Mucosa of descending colon (tissue), 3 donors: Measurements from ENCODE around the gene OR1I1. TPM values are rescaled to one million over a fixed set of nuclear protein-coding genes. Genes with fewer than 3 reads are reported as not detected.

Source experiments
- ATAC-seq: fragments of 200-7000 bp; cut with Tn5 transposase; one replicate; pipeline ENCODE4 v1.9.1; 2020; ENCODE audit warnings: mild to moderate bottlenecking, moderate library complexity
- DNase-seq, 3 donors: peaks; one replicate each; pipeline ENCODE4 v3.0.0-alpha.2; 2020
- H3K36me3 ChIP-seq: fragments of 200-600 bp; one replicate; pipeline ENCODE4 v1.8.0; 2021; ENCODE audit warnings: low read depth, mild to moderate bottlenecking
- H3K4me1 ChIP-seq: fragments of 200-600 bp; one replicate; pipeline ENCODE4 v1.8.0; 2021; ENCODE audit warnings: low read depth, mild to moderate bottlenecking
- H3K4me3 ChIP-seq: fragments of 200-600 bp; one replicate; pipeline ENCODE4 v1.8.0; 2021; ENCODE audit warnings: mild to moderate bottlenecking
- H3K9me3 ChIP-seq: fragments of 200-600 bp; one replicate; pipeline ENCODE4 v1.8.0; 2021; ENCODE audit warnings: mild to moderate bottlenecking
- CTCF ChIP-seq: fragments of 200-600 bp; IDR thresholded peaks from one replicate; pipeline ENCODE4 v1.8.0; 2022; ENCODE audit warnings: antibody characterized with exemption, mild to moderate bottlenecking
- intact Hi-C, 2 donors: fragments of 100-400 bp; cut with DNase I in 1 of 2; cut with micrococcal nuclease in 1 of 2; formaldehyde crosslinking; loops; one replicate each; pipeline versions ENCODE4 v1.11.0 to v1.11.1; 2022; cut with DNase I, micrococcal nuclease
- total RNA-seq, 3 donors: library from RNA; stranded (reverse); fragmentation: NEBNext Ultra II Directional in 2 of 3; extraction: Animal tissue kit (Norgen Biotek cat#: 25700) in 2 of 3; gene quantifications; one replicate each; pipeline versions ENCODE4 v1.2.1 to v1.2.4, GENCODE V29; 2021 to 2023
- donor health status: DM: no; HTN: no; CAD: no; lungs with moderate emphysema.
- donor health status: DM: no; HTN: no; CAD: no.
- donor health status: DM: no; HTN: yes; CAD: no.

OR1I1 gene
- total RNA-seq, 3 donors from 2014 or later = not detected

- peak; percentile 74 for ATAC-seq
- Histone ChIP-seq H3K4me1 (no peaks in the 10 kb centered on the region), H3K4me3 (no peak overlapping the region), H3K36me3 (no peaks in the 10 kb centered on the region), H3K9me3 (peaks cover 12% of the 10 kb centered on the region)
- peak; percentile 40 for TF ChIP-seq CTCF
- DNase-seq = peak in 1 of 3 donors; percentile 74
- intact Hi-C loops = loop anchor here in 1 of 2 donors (2.0 kb wide), 1 partner anchor 49 kb away; no protein-coding TSS in a partner anchor
These were observed 19.6 kb downstream of the OR1I1 start for GRCh38 chr19:15101479-15102082.

GRCh38 chr19:15104003-15104402 is 22.0 kb downstream of the OR1I1 start:
- no peak overlapping the region for H3K4me3 ChIP-seq
- intact Hi-C loops = no loop called here
- no peak for DNase-seq
- no peak for ATAC-seq
- no peaks in the 10 kb centered on the region for H3K36me3 ChIP-seq
- no peaks in the 10 kb centered on the region for H3K4me1 ChIP-seq
- peaks cover 12% of the 10 kb centered on the region for H3K9me3 ChIP-seq
- TF ChIP-seq CTCF = no peak

- Histone ChIP-seq H3K4me1 (no peaks in the 10 kb centered on the region), H3K36me3 (no peaks in the 10 kb centered on the region), H3K4me3 (no peak overlapping the region), H3K9me3 (peaks cover 12% of the 10 kb centered on the region)
- no peak for DNase-seq
- ATAC-seq = no peak
- TF ChIP-seq CTCF = no peak
- intact Hi-C loops = no loop called here
These were observed 22.4 kb downstream of the OR1I1 start for GRCh38 chr19:15104411-15104810.

DNA sequence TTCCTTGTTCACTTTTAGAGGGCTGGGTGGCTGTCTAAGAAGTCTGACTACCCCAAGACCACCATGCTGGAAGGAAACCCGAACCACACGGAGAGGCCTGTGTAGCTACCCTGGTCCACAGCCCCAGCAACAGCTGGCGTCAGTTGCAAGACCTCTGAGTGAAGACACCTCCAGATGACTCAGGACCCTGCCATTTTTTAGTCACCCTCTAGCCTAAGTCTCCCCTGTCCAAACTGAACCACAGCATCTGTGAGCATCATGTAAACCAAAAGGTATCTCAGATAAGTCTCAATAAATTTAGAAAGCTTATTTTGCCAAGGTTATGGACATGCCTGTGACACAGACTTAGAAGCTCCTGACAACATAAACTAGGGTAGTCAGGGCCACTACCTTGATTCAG is 23.0 kb downstream of the OR1I1 start:
- Histone ChIP-seq H3K36me3 (no peaks in the 10 kb centered on the region), H3K9me3 (peaks cover 12% of the 10 kb centered on the region), H3K4me3 (no peak overlapping the region), H3K4me1 (no peaks in the 10 kb centered on the region)
- intact Hi-C loops = no loop called here
- DNase-seq = no peak
- ATAC-seq = no peak
- TF ChIP-seq CTCF = no peak

GRCh38 chr19:15107061-15108010 is 25.3 kb downstream of the OR1I1 start, which contains the start of gene SYDE1:
TSS of gene SYDE1 (plus strand) at chr19:15107401. CDS start at chr19:15107434, 33 bp downstream.
- Histone ChIP-seq H3K4me1 (no peaks in the 10 kb centered on the region), H3K4me3 (peak within 1 kb of the TSS; percentile 17), H3K36me3 (no peaks in the 10 kb centered on the region), H3K9me3 (peaks cover 12% of the 10 kb centered on the region)
- ATAC-seq = peak; percentile 30
- TF ChIP-seq CTCF = no peak
- intact Hi-C loops = no loop called here
- DNase-seq = no peak
